ENCODE measurements around the gene KRT16. TPM values are rescaled to one million over a fixed set of nuclear protein-coding genes. Genes with fewer than 3 reads are reported as not detected.

Gene KRT16
- total and polyA plus RNA-seq, 10 of the 15 experiments (the other 5 are each of a cell fraction or from before 2014, with no cell fraction given) = 0.07 TPM; not detected in 9

DNA sequence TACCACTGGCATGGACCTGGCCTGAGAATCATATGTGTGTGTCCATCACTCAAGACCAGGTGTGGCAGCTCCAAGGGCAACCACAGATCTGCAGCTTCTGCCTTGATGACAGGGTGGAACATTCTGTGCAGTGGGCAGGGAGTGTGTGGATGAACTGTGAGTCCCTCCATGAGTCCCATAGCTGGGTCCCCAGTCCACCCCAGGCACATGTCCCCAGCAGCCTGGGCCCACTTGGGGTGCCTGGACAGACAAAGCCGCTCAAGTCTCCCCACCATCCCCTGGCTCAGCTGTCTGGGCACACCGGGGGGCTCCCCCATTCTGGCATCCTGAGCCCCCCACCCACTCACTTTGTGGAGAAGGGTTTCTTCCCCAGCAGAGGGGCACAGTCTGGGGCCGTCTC lies 4.6 kb upstream of the KRT16 start:
- in situ Hi-C loops (cut with MboI) = no loop called here
- POLR2A ChIA-PET = interaction anchor here (0.5 kb wide), 1 partner anchor 71 kb away, joined by 4 read pairs; no protein-coding TSS in a partner anchor
- ATAC-seq = no peak
- TF ChIP-seq MLLT1 (IDR thresholded peaks at IDR 0.05) (no peak), NR2C1 (IDR thresholded peaks at IDR 0.05) (no peak), ZNF384 (IDR thresholded peaks at IDR 0.05; ENCODE audit: borderline replicate concordance, low read depth, low read length) (no peak), NFIC (IDR thresholded peaks at IDR 0.05; ENCODE audit: low read depth, low read length) (no peak), SMAD1 (IDR thresholded peaks at IDR 0.05; ENCODE audit: low read depth, partially characterized antibody) (no peak), CREM (IDR thresholded peaks at IDR 0.05; ENCODE audit: low read depth) (no peak), SP1 (IDR thresholded peaks at IDR 0.05; ENCODE audit: low read depth, low read length) (no peak), CTCF (IDR thresholded peaks at IDR 0.05 in 2 of 3, conservative IDR thresholded peaks at IDR 0.05 in 1 of 3; ENCODE audit: control insufficient read depth in 2 of 3, extremely low read depth in 1 of 3, insufficient read depth in 1 of 3, low read depth in 3 of 3, low read length in 3 of 3) (no peak)
- TF ChIP-seq, protein P1, sequence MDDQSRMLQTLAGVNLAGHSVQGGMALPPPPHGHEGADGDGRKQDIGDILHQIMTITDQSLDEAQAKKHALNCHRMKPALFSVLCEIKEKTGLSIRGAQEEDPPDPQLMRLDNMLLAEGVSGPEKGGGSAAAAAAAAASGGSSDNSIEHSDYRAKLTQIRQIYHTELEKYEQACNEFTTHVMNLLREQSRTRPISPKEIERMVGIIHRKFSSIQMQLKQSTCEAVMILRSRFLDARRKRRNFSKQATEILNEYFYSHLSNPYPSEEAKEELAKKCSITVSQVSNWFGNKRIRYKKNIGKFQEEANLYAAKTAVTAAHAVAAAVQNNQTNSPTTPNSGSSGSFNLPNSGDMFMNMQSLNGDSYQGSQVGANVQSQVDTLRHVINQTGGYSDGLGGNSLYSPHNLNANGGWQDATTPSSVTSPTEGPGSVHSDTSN (IDR thresholded peaks at IDR 0.05; ENCODE audit: insufficient replicate concordance, low read depth, low read length) = no peak
- TF ChIP-seq, protein P2, sequence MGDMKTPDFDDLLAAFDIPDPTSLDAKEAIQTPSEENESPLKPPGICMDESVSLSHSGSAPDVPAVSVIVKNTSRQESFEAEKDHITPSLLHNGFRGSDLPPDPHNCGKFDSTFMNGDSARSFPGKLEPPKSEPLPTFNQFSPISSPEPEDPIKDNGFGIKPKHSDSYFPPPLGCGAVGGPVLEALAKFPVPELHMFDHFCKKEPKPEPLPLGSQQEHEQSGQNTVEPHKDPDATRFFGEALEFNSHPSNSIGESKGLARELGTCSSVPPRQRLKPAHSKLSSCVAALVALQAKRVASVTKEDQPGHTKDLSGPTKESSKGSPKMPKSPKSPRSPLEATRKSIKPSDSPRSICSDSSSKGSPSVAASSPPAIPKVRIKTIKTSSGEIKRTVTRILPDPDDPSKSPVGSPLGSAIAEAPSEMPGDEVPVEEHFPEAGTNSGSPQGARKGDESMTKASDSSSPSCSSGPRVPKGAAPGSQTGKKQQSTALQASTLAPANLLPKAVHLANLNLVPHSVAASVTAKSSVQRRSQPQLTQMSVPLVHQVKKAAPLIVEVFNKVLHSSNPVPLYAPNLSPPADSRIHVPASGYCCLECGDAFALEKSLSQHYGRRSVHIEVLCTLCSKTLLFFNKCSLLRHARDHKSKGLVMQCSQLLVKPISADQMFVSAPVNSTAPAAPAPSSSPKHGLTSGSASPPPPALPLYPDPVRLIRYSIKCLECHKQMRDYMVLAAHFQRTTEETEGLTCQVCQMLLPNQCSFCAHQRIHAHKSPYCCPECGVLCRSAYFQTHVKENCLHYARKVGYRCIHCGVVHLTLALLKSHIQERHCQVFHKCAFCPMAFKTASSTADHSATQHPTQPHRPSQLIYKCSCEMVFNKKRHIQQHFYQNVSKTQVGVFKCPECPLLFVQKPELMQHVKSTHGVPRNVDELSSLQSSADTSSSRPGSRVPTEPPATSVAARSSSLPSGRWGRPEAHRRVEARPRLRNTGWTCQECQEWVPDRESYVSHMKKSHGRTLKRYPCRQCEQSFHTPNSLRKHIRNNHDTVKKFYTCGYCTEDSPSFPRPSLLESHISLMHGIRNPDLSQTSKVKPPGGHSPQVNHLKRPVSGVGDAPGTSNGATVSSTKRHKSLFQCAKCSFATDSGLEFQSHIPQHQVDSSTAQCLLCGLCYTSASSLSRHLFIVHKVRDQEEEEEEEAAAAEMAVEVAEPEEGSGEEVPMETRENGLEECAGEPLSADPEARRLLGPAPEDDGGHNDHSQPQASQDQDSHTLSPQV (IDR thresholded peaks at IDR 0.05) = no peak
- TF ChIP-seq, protein P3, sequence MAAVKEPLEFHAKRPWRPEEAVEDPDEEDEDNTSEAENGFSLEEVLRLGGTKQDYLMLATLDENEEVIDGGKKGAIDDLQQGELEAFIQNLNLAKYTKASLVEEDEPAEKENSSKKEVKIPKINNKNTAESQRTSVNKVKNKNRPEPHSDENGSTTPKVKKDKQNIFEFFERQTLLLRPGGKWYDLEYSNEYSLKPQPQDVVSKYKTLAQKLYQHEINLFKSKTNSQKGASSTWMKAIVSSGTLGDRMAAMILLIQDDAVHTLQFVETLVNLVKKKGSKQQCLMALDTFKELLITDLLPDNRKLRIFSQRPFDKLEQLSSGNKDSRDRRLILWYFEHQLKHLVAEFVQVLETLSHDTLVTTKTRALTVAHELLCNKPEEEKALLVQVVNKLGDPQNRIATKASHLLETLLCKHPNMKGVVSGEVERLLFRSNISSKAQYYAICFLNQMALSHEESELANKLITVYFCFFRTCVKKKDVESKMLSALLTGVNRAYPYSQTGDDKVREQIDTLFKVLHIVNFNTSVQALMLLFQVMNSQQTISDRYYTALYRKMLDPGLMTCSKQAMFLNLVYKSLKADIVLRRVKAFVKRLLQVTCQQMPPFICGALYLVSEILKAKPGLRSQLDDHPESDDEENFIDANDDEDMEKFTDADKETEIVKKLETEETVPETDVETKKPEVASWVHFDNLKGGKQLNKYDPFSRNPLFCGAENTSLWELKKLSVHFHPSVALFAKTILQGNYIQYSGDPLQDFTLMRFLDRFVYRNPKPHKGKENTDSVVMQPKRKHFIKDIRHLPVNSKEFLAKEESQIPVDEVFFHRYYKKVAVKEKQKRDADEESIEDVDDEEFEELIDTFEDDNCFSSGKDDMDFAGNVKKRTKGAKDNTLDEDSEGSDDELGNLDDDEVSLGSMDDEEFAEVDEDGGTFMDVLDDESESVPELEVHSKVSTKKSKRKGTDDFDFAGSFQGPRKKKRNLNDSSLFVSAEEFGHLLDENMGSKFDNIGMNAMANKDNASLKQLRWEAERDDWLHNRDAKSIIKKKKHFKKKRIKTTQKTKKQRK (IDR thresholded peaks at IDR 0.05; ENCODE audit: low read depth, low read length) = no peak

More for the DNA sequence above, 4.6 kb upstream of the KRT16 start:
- H3K9ac ChIP-seq (ENCODE audit: control insufficient read depth, insufficient read depth, low read length) = no peak overlapping the region
- H3K4me3 ChIP-seq = no peak overlapping the region
- CTCF ChIA-PET = no interaction called here
- no peaks in the 10 kb centered on the region for H3K4me1 ChIP-seq (ENCODE audit: control insufficient read depth, insufficient read depth, low read length)
- RAD21 ChIA-PET (ENCODE audit: unreplicated experiment) = no interaction called here
- SMC1A ChIA-PET (ENCODE audit: uncharacterized antibody, unreplicated experiment) = no interaction called here
- peaks cover 0 to 2% of the 10 kb centered on the region in 2 experiments; a peak in 2 of 4 replicates for H3K27me3 ChIP-seq (replicated peaks in 1 of 2; ENCODE audit: control insufficient read depth in 2 of 2, insufficient read depth in 2 of 2, low read length in 1 of 2)
- H4K20me1 ChIP-seq (ENCODE audit: control insufficient read depth, insufficient read depth) = no peaks in the 10 kb centered on the region
- BruUV-seq (replicated peaks) = no TSS peak
- H3K4me2 ChIP-seq (ENCODE audit: control insufficient read depth, insufficient read depth) = no peak overlapping the region
- intact Hi-C loops (cut with micrococcal nuclease; ENCODE audit: unreplicated experiment) = no loop called here
- DNase-seq (ENCODE audit: low read depth, low spot score) (no peak), FAIRE-seq (no peak)
- no peak overlapping the region for H3K27ac ChIP-seq (ENCODE audit: control insufficient read depth, insufficient read depth)
- 2% methylated on average over 3 of the region's 3 CpGs for WGBS (ENCODE audit: insufficient coverage, insufficient replicate concordance, low lambda C conversion rate, missing lambda C conversion rate)
- no peaks in the 10 kb centered on the region for H3K36me3 ChIP-seq (ENCODE audit: control insufficient read depth in 2 of 2, insufficient read depth in 2 of 2, low read length in 1 of 2)
- no peak overlapping the region for H2AFZ ChIP-seq (ENCODE audit: control insufficient read depth, low read depth, low read length)
- no peaks in the 10 kb centered on the region for H3K79me2 ChIP-seq (ENCODE audit: control insufficient read depth, insufficient read depth, low read length)
- H3K9me3 ChIP-seq (replicated peaks; ENCODE audit: control insufficient read depth, insufficient read depth, low read length) = no peaks in the 10 kb centered on the region
